HG03045 (cell line): Measurements from ENCODE around the gene PANX2.
"Not testable (repeated sequence)": the region's sequence is repeated elsewhere in the genome, so short reads cannot be mapped to it uniquely, and the experiment has no call there.

ENCODE experiments used
- ATAC-seq: cut with Tn5 transposase; IDR thresholded peaks from one replicate; pipeline ENCODE4 v1.9.1; 2021; ENCODE audit warnings: mild to moderate bottlenecking, moderate library complexity; ENCODE audit not compliant: unreplicated experiment

PANX2 gene, protein sequence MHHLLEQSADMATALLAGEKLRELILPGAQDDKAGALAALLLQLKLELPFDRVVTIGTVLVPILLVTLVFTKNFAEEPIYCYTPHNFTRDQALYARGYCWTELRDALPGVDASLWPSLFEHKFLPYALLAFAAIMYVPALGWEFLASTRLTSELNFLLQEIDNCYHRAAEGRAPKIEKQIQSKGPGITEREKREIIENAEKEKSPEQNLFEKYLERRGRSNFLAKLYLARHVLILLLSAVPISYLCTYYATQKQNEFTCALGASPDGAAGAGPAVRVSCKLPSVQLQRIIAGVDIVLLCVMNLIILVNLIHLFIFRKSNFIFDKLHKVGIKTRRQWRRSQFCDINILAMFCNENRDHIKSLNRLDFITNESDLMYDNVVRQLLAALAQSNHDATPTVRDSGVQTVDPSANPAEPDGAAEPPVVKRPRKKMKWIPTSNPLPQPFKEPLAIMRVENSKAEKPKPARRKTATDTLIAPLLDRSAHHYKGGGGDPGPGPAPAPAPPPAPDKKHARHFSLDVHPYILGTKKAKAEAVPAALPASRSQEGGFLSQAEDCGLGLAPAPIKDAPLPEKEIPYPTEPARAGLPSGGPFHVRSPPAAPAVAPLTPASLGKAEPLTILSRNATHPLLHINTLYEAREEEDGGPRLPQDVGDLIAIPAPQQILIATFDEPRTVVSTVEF

DNA sequence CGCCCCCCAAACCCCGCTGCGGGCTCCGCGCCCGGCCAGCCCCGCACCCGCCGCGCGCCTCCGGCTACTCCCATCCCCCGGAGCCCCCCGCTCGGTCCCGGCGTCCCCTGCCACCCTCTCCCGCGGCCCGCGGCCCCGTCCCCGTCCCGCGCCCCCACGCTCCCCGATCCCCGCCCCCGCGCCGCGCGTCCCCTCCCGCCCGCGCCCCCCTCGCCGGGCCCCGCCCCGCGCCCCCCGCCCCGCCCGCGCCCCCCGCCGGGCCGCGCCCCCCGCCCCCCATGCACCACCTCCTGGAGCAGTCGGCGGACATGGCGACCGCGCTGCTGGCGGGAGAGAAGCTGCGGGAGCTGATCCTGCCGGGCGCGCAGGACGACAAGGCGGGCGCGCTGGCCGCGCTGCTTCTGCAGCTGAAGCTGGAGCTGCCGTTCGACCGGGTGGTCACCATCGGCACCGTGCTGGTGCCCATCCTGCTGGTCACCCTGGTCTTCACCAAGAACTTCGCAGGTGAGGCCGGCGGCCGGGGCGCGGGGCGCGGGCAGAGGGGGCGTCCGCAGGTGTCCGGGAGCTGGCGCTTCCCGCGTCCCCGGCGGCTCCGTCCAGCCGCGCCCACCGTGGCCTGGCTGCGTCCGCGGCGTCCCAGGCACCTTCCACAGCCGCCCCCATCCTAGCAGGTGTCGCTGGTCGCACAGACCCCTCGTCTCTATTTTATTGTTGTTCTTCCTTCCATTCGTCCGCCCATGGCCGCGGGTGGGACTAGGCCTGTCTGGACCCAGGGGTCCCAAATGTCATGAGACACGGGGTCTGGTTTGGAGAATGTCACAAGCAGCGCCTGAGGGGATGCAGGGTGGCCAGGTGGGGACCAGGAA is at the start of gene PANX2:
TSS of gene PANX2 (plus strand) at position 279 of the 866 bp plus-strand sequence. CDS start at position 279, 0 bp downstream.
- no peak for ATAC-seq

DNA sequence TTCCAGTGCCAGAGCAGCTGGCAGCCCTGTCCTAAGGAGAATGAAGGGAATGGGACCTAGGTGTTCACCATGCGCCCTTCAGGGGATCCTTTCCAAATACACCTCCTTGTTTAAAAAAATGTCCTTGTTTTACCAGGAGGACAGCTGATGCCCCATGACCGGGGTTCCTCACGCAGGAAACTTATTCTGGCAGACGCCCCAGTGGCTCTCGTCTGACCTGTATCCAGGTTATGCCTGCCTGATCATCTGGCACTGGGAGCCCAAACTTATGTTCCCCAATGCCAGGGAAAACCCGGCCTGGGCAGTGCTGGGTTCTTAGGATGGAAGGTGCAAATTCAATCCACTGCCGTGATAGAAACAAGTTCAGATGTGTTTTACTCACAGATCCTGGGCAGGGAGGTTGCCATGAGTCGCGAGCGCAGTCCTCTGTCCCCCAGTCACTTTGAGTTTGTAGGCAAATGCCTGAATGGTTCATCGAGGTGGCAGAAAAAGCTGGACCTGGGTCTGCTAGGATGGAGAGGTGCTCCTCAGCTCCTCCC is 49.3 kb upstream of the PANX2 start:
- no peak for ATAC-seq

DNA sequence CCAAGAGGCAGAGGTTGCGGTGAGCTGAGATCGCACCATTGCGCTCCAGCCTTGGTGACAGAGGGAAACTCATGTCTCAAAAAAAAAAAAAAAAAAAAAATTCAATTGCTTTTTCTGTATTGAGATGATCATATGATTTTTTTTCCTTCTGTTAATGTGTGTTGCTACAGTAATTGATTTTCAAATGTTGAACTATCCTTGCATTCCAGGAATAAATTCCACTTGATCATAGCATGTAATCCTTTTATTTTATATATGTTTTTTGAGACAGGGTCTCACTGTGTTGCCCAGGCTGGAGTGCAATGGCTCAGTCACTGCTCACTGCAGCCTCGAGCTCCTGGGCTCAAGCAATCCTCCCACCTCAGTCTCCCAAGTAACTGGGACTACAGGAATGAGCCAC is 47.4 kb upstream of the PANX2 start:
- ATAC-seq = no peak

GRCh38 chr22:50125029-50125428 is 45.5 kb upstream of the PANX2 start:
- no peak for ATAC-seq

- ATAC-seq = no peak
These were observed 41.3 kb upstream of the PANX2 start for GRCh38 chr22:50129121-50129736.

- no peak for ATAC-seq
These were observed 38.6 kb upstream of the PANX2 start for GRCh38 chr22:50131894-50132293.

DNA sequence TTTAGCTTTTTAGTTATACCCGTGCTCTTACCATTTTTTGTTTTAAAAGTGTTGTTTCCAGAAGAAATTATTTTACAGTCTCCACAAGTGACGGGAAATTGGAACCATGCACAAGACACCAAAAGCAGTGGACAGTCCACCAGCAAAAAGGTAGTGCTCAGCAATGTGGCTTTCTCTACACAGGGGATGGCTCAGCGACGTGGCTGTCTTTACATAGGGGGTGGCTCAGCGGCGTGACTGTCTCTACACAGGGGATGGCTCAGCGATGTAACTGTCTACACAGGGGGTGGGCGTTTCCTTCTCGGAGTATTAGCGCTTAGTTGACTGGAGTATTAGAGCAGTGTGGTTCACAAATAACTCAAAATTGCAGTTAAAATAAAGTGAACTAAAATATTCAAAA is 36.0 kb upstream of the PANX2 start:
- no peak for ATAC-seq

- ATAC-seq = no peak
These were observed 33.9 kb upstream of the PANX2 start for GRCh38 chr22:50136581-50137015.

- not testable (repeated sequence) for ATAC-seq
These were observed 33.3 kb upstream of the PANX2 start for GRCh38 chr22:50137277-50137676.

- no peak for ATAC-seq
These were observed 32.5 kb upstream of the PANX2 start for GRCh38 chr22:50138041-50138440.

- no peak for ATAC-seq
These were observed 31.5 kb upstream of the PANX2 start for GRCh38 chr22:50138988-50139387.

GRCh38 chr22:50139843-50140415 is 30.6 kb upstream of the PANX2 start:
- no peak for ATAC-seq

DNA sequence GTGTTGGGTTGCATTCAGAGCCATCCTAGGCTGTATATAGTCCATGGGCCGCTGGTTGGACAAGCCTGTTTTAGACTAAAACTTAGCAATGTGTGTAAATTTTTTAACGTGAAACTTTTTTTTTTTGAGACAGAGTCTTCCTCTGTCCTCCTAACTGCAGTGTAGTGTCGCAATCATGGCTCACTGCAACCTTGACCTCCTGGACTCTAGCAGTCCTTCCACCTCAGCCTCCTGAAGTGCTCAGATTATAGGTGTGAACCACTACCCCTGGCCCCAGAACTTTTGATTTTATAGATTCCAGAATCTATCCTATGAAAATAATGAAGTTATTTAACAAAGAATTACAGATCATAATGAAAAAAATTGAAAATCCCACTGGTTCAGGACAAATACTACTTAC is 29.9 kb upstream of the PANX2 start:
- no peak for ATAC-seq

- ATAC-seq = no peak
These were observed 29.1 kb upstream of the PANX2 start for GRCh38 chr22:50141462-50141861.

GRCh38 chr22:50141891-50142363 is 28.6 kb upstream of the PANX2 start:
- ATAC-seq = no peak

GRCh38 chr22:50143096-50143495 is 27.4 kb upstream of the PANX2 start:
- ATAC-seq = no peak

DNA sequence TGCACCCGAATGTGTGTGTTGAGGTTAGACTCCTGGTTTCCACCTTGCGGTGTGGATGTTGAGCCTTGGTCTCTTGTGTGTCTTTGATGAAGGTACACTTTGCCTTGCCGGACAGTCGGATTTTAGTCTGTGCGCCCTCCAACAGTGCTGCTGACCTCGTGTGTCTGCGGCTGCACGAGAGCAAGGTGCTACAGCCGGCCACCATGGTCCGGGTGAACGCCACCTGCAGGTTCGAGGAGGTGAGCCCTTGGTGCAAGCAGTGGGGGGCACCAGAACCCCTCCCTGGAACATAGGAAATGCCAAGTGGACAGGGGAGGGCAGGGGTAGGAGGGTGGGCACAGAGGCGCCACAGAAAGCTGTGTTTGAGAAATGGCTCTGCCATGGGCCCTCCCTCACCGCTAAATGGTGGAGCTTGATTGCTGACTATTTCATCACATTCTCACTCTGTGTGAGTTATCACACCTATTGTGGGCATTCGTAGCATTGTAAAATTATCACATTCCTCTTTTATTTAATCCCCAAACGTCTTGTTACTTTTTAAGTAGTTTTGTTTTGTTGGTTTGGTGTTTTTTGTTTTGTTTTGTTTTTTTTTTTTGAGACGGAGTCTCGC is 26.4 kb upstream of the PANX2 start:
- no peak for ATAC-seq

GRCh38 chr22:50145721-50146438 is 24.7 kb upstream of the PANX2 start:
- ATAC-seq = no peak
